ENCODE data around the gene TMEM147.

Gene TMEM147

GRCh38 chr19:35554076-35554475, 8.7 kb downstream of the TMEM147 start:
- Histone ChIP-seq H3K23ac (ENCODE audit: low read length) (no peak overlapping the region), H4K12ac (ENCODE audit: low read depth, low read length) (no peak overlapping the region), H3K4me3 (ENCODE audit: low read depth, low read length) (no peak overlapping the region), H3K27me3 (ENCODE audit: insufficient read depth, low read length) (peaks cover 13% of the 10 kb centered on the region), H4K91ac (ENCODE audit: low read depth, low read length) (no peak overlapping the region), H3K36me3 (ENCODE audit: control insufficient read depth in 1 of 2, insufficient read depth in 2 of 2, low read length in 2 of 2) (peaks cover 4 to 6% of the 10 kb centered on the region in 2 experiments), H3K14ac (ENCODE audit: low read length) (no peak overlapping the region), H3K27ac (ENCODE audit: low read depth, low read length) (no peak overlapping the region), H2BK5ac (ENCODE audit: low read depth, low read length, poor library complexity) (no peak overlapping the region), H2AK5ac (ENCODE audit: low read length) (no peak overlapping the region), H3K79me1 (ENCODE audit: low read length) (no peaks in the 10 kb centered on the region), H3K79me2 (ENCODE audit: control insufficient read depth, insufficient read depth, low read length, poor library complexity) (no peaks in the 10 kb centered on the region), H3K18ac (ENCODE audit: low read length) (no peak overlapping the region), H3K9me3 (ENCODE audit: insufficient read depth, low read depth, low read length) (peaks cover 10% of the 10 kb centered on the region), H2BK120ac (ENCODE audit: insufficient read depth, low read length, poor library complexity) (no peak overlapping the region), H3K4me2 (ENCODE audit: low read length) (no peak overlapping the region), H2BK12ac (ENCODE audit: low read length) (no peak overlapping the region), H4K8ac (ENCODE audit: low read depth, low read length) (no peak overlapping the region), H3K4ac (ENCODE audit: low read depth, low read length) (no peak overlapping the region), H2AFZ (ENCODE audit: insufficient read depth, low read length, poor library complexity) (no peak overlapping the region), H3K4me1 (ENCODE audit: control insufficient read depth in 1 of 2, insufficient read depth in 2 of 2, low read length in 2 of 2) (peaks cover 2 to 3% of the 10 kb centered on the region in 2 experiments), H3K9ac (ENCODE audit: low read length) (no peak overlapping the region)
- no peak for DNase-seq
- no CpG with 5 or more reads among the region's 5 CpGs for WGBS (ENCODE audit: extremely low coverage, insufficient coverage, insufficient read length)

- no CpG with 5 or more reads among the region's 30 CpGs for WGBS (ENCODE audit: extremely low coverage, insufficient coverage, insufficient read length)
- H2AK5ac ChIP-seq (ENCODE audit: low read length): no peak overlapping the region
- no peaks in the 10 kb centered on the region for H3K79me1 ChIP-seq (ENCODE audit: low read length)
- peaks cover 2 to 4% of the 10 kb centered on the region in 2 experiments for H3K36me3 ChIP-seq (ENCODE audit: control insufficient read depth in 1 of 2, insufficient read depth in 2 of 2, low read length in 2 of 2)
- H2AFZ ChIP-seq (ENCODE audit: insufficient read depth, low read length, poor library complexity): no peak overlapping the region
- H3K14ac ChIP-seq (ENCODE audit: low read length): no peak overlapping the region
- no peak overlapping the region for H2BK120ac ChIP-seq (ENCODE audit: insufficient read depth, low read length, poor library complexity)
- no peak overlapping the region for H4K8ac ChIP-seq (ENCODE audit: low read depth, low read length)
- H3K27me3 ChIP-seq (ENCODE audit: insufficient read depth, low read length): peaks cover 13% of the 10 kb centered on the region
- H3K79me2 ChIP-seq (ENCODE audit: control insufficient read depth, insufficient read depth, low read length, poor library complexity): no peaks in the 10 kb centered on the region
- H3K4me2 ChIP-seq (ENCODE audit: low read length): no peak overlapping the region
- peak in 1 of 2 donors; percentile 8 for DNase-seq
- peaks cover 10% of the 10 kb centered on the region for H3K9me3 ChIP-seq (ENCODE audit: insufficient read depth, low read depth, low read length)
- no peak overlapping the region for H3K18ac ChIP-seq (ENCODE audit: low read length)
- no peak overlapping the region for H3K9ac ChIP-seq (ENCODE audit: low read length)
- no peak overlapping the region for H3K4ac ChIP-seq (ENCODE audit: low read depth, low read length)
- H4K12ac ChIP-seq (ENCODE audit: low read depth, low read length): no peak overlapping the region
- H3K23ac ChIP-seq (ENCODE audit: low read length): no peak overlapping the region
- H2BK5ac ChIP-seq (ENCODE audit: low read depth, low read length, poor library complexity): no peak overlapping the region
- H4K91ac ChIP-seq (ENCODE audit: low read depth, low read length): no peak overlapping the region
- no peak overlapping the region for H3K4me3 ChIP-seq (ENCODE audit: low read depth, low read length)
- H3K27ac ChIP-seq (ENCODE audit: low read depth, low read length): no peak overlapping the region
- H2BK12ac ChIP-seq (ENCODE audit: low read length): no peak overlapping the region
- peaks cover 2 to 3% of the 10 kb centered on the region in 2 experiments for H3K4me1 ChIP-seq (ENCODE audit: control insufficient read depth in 1 of 2, insufficient read depth in 2 of 2, low read length in 2 of 2)
Observed at GRCh38 chr19:35555301-35556005, 10.0 kb downstream of the TMEM147 start.

- Histone ChIP-seq H3K18ac (ENCODE audit: low read length) (no peak overlapping the region), H4K8ac (ENCODE audit: low read depth, low read length) (no peak overlapping the region), H2AFZ (ENCODE audit: insufficient read depth, low read length, poor library complexity) (no peak overlapping the region), H3K27ac (ENCODE audit: low read depth, low read length) (no peak overlapping the region), H3K36me3 (ENCODE audit: control insufficient read depth in 1 of 2, insufficient read depth in 2 of 2, low read length in 2 of 2) (no peaks in the 10 kb centered on the region), H3K23ac (ENCODE audit: low read length) (no peak overlapping the region), H3K79me1 (ENCODE audit: low read length) (no peaks in the 10 kb centered on the region), H3K4me1 (ENCODE audit: control insufficient read depth in 1 of 2, insufficient read depth in 2 of 2, low read length in 2 of 2) (peaks cover 2 to 3% of the 10 kb centered on the region in 2 experiments), H4K12ac (ENCODE audit: low read depth, low read length) (no peak overlapping the region), H2BK5ac (ENCODE audit: low read depth, low read length, poor library complexity) (no peak overlapping the region), H3K27me3 (ENCODE audit: insufficient read depth, low read length) (peaks cover 13% of the 10 kb centered on the region), H3K4ac (ENCODE audit: low read depth, low read length) (no peak overlapping the region), H3K9ac (ENCODE audit: low read length) (no peak overlapping the region), H3K14ac (ENCODE audit: low read length) (no peak overlapping the region), H3K79me2 (ENCODE audit: control insufficient read depth, insufficient read depth, low read length, poor library complexity) (no peaks in the 10 kb centered on the region), H2BK12ac (ENCODE audit: low read length) (no peak overlapping the region), H3K9me3 (ENCODE audit: insufficient read depth, low read depth, low read length) (peaks cover 10% of the 10 kb centered on the region), H3K4me3 (ENCODE audit: low read depth, low read length) (no peak overlapping the region), H2BK120ac (ENCODE audit: insufficient read depth, low read length, poor library complexity) (no peak overlapping the region), H3K4me2 (ENCODE audit: low read length) (no peak overlapping the region), H4K91ac (ENCODE audit: low read depth, low read length) (no peak overlapping the region), H2AK5ac (ENCODE audit: low read length) (no peak overlapping the region)
- WGBS (ENCODE audit: extremely low coverage, insufficient coverage, insufficient read length): 100% methylated on average over 2 of the region's 9 CpGs
- no peak for DNase-seq
Observed at GRCh38 chr19:35556025-35556590, 10.7 kb downstream of the TMEM147 start.

GRCh38 chr19:35556846-35557538, 11.6 kb downstream of the TMEM147 start:
- peaks cover 13% of the 10 kb centered on the region for H3K27me3 ChIP-seq (ENCODE audit: insufficient read depth, low read length)
- H3K4me3 ChIP-seq (ENCODE audit: low read depth, low read length): no peak overlapping the region
- peaks cover 10% of the 10 kb centered on the region for H3K9me3 ChIP-seq (ENCODE audit: insufficient read depth, low read depth, low read length)
- H3K18ac ChIP-seq (ENCODE audit: low read length): no peak overlapping the region
- no peak overlapping the region for H3K27ac ChIP-seq (ENCODE audit: low read depth, low read length)
- no peak overlapping the region for H2BK120ac ChIP-seq (ENCODE audit: insufficient read depth, low read length, poor library complexity)
- no peak overlapping the region for H4K91ac ChIP-seq (ENCODE audit: low read depth, low read length)
- H3K4ac ChIP-seq (ENCODE audit: low read depth, low read length): no peak overlapping the region
- no peak overlapping the region for H3K23ac ChIP-seq (ENCODE audit: low read length)
- no peak for DNase-seq
- no peaks in the 10 kb centered on the region for H3K79me2 ChIP-seq (ENCODE audit: control insufficient read depth, insufficient read depth, low read length, poor library complexity)
- no peak overlapping the region for H4K12ac ChIP-seq (ENCODE audit: low read depth, low read length)
- no peaks in the 10 kb centered on the region for H3K79me1 ChIP-seq (ENCODE audit: low read length)
- H3K9ac ChIP-seq (ENCODE audit: low read length): no peak overlapping the region
- H3K36me3 ChIP-seq (ENCODE audit: control insufficient read depth in 1 of 2, insufficient read depth in 2 of 2, low read length in 2 of 2): no peaks in the 10 kb centered on the region
- no peak overlapping the region for H3K4me2 ChIP-seq (ENCODE audit: low read length)
- H2AK5ac ChIP-seq (ENCODE audit: low read length): no peak overlapping the region
- WGBS (ENCODE audit: extremely low coverage, insufficient coverage, insufficient read length): no CpG with 5 or more reads among the region's 16 CpGs
- H2BK12ac ChIP-seq (ENCODE audit: low read length): no peak overlapping the region
- no peak overlapping the region for H3K14ac ChIP-seq (ENCODE audit: low read length)
- no peak overlapping the region for H2BK5ac ChIP-seq (ENCODE audit: low read depth, low read length, poor library complexity)
- H4K8ac ChIP-seq (ENCODE audit: low read depth, low read length): no peak overlapping the region
- H2AFZ ChIP-seq (ENCODE audit: insufficient read depth, low read length, poor library complexity): no peak overlapping the region
- H3K4me1 ChIP-seq (ENCODE audit: control insufficient read depth in 1 of 2, insufficient read depth in 2 of 2, low read length in 2 of 2): peaks cover 2 to 3% of the 10 kb centered on the region in 2 experiments
